H1 (cell line): ENCODE results near the gene FAM222B. TPM values are rescaled to one million over a fixed set of nuclear protein-coding genes. Genes with fewer than 3 reads are reported as not detected.

Source experiments
- ASH2L ChIP-seq: fragments of 200-600, 300-600 bp; sonication (generic); IDR thresholded peaks from one replicate; pipeline ENCODE4 v1.7.1; 2017; ENCODE audit warnings: low read length
- BACH1 ChIP-seq: IDR thresholded peaks from 2 replicates; pipeline ENCODE4 v1.6.1; 2012; ENCODE audit warnings: low read length, improper control_type of control experiment
- CHD1 ChIP-seq: IDR thresholded peaks from 2 replicates; pipeline ENCODE4 v1.6.1; 2012; ENCODE audit warnings: low read depth, low read length, improper control_type of control experiment
- GTF2F1 ChIP-seq: IDR thresholded peaks from 2 replicates; pipeline ENCODE4 v1.6.1; 2012; ENCODE audit warnings: low read depth, low read length, improper control_type of control experiment, borderline replicate concordance
- MAFK ChIP-seq: IDR thresholded peaks from 2 replicates; pipeline ENCODE4 v1.6.1; 2012; ENCODE audit warnings: low read depth, mild to moderate bottlenecking, improper control_type of control experiment, low read length
- NRF1 ChIP-seq: IDR thresholded peaks from 2 replicates; pipeline ENCODE4 v1.6.1; 2011; ENCODE audit warnings: mild to moderate bottlenecking, low read depth, low read length, improper control_type of control experiment
- SIX5 ChIP-seq: IDR thresholded peaks from 2 replicates; pipeline ENCODE4 v1.6.1; 2011; ENCODE audit warnings: mild to moderate bottlenecking, low read depth, low read length
- SUZ12 ChIP-seq: fragments of 200-600 bp; sonication (generic); IDR thresholded peaks from 2 replicates; pipeline ENCODE4 v1.6.1; 2012; ENCODE audit warnings: mild to moderate bottlenecking, inconsistent platforms, low read length, moderate library complexity, mixed read lengths
- polyA plus RNA-seq, 7 experiments: library from polyadenylated mRNA; depleted of rRNA in 3 of 7; stranded (reverse) in 5 of 7; unstranded in 2 of 7; fragments of >200 nt in 5 of 7; fragments of 200-250 nt in 2 of 7; gene quantifications; 1 replicate in 5 of 7; 2 replicates in 1 of 7; 4 replicates in 1 of 7; pipeline versions ENCODE4 v1.2.1 to v1.2.3, GENCODE V29; 2011 to 2013; ENCODE audit warnings: missing spikeins in 2 of 7, mixed read lengths in 2 of 7
- total RNA-seq: library from RNA; stranded (reverse); fragmentation: NEBNext Ultra II Directional; extraction: Animal tissue kit (Norgen Biotek cat#: 25700); gene quantifications from 2 replicates; pipeline ENCODE4 v1.2.1, GENCODE V29; 2021

The FAM222B gene
- total and polyA plus RNA-seq, 2 of the 8 experiments (the other 6 are each of a cell fraction or from before 2014, with no cell fraction given) = 42.1 to 81.7 TPM

DNA sequence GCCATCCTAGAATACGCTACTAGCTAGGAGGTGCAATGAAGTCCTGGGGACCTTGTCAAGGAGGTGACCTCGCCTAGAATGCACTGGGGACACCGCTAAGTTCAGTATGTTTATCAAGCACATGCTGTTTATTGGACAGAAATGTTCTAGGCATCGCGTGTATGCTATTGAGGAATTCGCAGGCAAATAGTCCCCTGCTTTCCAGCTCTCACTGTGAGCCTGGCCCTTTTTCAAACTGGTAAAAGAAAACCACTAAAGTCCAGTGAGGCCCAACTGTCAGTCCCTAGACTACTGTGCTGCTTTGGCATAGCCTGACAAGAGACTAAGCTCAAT, 1.2 kb upstream of the FAM222B start (continued):
- TF ChIP-seq CHD1 (no peak), NRF1 (no peak), ASH2L (no peak), MAFK (no peak), SUZ12 (no peak), GTF2F1 (no peak), BACH1 (no peak), SIX5 (no peak)
